DOHH2 (cell line): ENCODE data around the gene VPS35.

Experiments
- H3F3A ChIP-seq: fragments of 200-600 bp; sonication (generic), shearing (Covaris generic); 2 replicates; pipeline ENCODE4 v1.6.0; 2016; ENCODE audit warnings: antibody characterized with exemption, mild to moderate bottlenecking; ENCODE audit not compliant: control insufficient read depth, insufficient read depth
- H3K27ac ChIP-seq: fragments of 200-600 bp; sonication (generic); 2 replicates; pipeline ENCODE4 v1.5.1; 2014; ENCODE audit warnings: low read depth, mild to moderate bottlenecking, low read length, moderate library complexity
- H3K27me3 ChIP-seq: fragments of 200-600 bp; sonication (generic); 2 replicates; pipeline ENCODE4 v1.6.1; 2014; ENCODE audit warnings: mild to moderate bottlenecking, low read length, mixed read lengths; ENCODE audit not compliant: control insufficient read depth
- H3K36me3 ChIP-seq: fragments of 200-600 bp; sonication (generic); 2 replicates; pipeline ENCODE4 v1.6.1; 2014; ENCODE audit warnings: mild to moderate bottlenecking, low read length, moderate library complexity, mixed read lengths; ENCODE audit not compliant: control insufficient read depth
- H3K4me1 ChIP-seq: fragments of 200-600 bp; sonication (generic); 2 replicates; pipeline ENCODE4 v1.6.1; 2014; ENCODE audit warnings: mild to moderate bottlenecking, low read length, mixed read lengths; ENCODE audit not compliant: control insufficient read depth
- H3K4me2 ChIP-seq: fragments of 200-600 bp; sonication (generic); 2 replicates; pipeline ENCODE4 v1.6.0; 2014; ENCODE audit warnings: mild to moderate bottlenecking, low read length, moderate library complexity
- H3K4me3 ChIP-seq: fragments of 200-600 bp; sonication (generic); 2 replicates; pipeline ENCODE4 v1.5.1; 2014; ENCODE audit warnings: mild to moderate bottlenecking, low read length, mixed read lengths
- H3K79me2 ChIP-seq: fragments of 200-600 bp; sonication (generic); 2 replicates; pipeline ENCODE4 v1.6.1; 2014; ENCODE audit warnings: mild to moderate bottlenecking, low read length, mixed read lengths; ENCODE audit not compliant: control insufficient read depth
- H3K9me2 ChIP-seq: fragments of 200-600 bp; sonication (generic); replicated peaks from 2 replicates; pipeline ENCODE4 v1.6.1; 2014; ENCODE audit warnings: mild to moderate bottlenecking, low read length, mixed read lengths; ENCODE audit not compliant: control insufficient read depth
- H3K9me3 ChIP-seq: fragments of 200-600 bp; sonication (generic); 2 replicates; pipeline ENCODE4 v1.6.1; 2014; ENCODE audit warnings: antibody characterized with exemption, low read length, mixed read lengths; ENCODE audit not compliant: control insufficient read depth, insufficient read depth
- H4K20me1 ChIP-seq: fragments of 200-600 bp; sonication (generic); 2 replicates; pipeline ENCODE4 v1.6.0; 2014; ENCODE audit warnings: low read depth, mild to moderate bottlenecking, antibody characterized with exemption, low read length, moderate library complexity; ENCODE audit not compliant: control insufficient read depth, insufficient read depth
- EZH2phosphoT487 ChIP-seq: fragments of 200-600 bp; sonication (generic); IDR thresholded peaks from 2 replicates; pipeline ENCODE4 v1.6.1; 2017; ENCODE audit warnings: borderline replicate concordance, mild to moderate bottlenecking, antibody characterized with exemption, low read length, moderate library complexity, mixed read lengths
- TF ChIP-seq, protein P1 (sequence below): fragments of 200-600 bp; sonication (generic); IDR thresholded peaks from one replicate; pipeline ENCODE4 v1.5.1; 2014; ENCODE audit warnings: antibody characterized with exemption, mild to moderate bottlenecking, low read depth, low read length; ENCODE audit not compliant: poor library complexity, severe bottlenecking

Gene VPS35

DNA sequence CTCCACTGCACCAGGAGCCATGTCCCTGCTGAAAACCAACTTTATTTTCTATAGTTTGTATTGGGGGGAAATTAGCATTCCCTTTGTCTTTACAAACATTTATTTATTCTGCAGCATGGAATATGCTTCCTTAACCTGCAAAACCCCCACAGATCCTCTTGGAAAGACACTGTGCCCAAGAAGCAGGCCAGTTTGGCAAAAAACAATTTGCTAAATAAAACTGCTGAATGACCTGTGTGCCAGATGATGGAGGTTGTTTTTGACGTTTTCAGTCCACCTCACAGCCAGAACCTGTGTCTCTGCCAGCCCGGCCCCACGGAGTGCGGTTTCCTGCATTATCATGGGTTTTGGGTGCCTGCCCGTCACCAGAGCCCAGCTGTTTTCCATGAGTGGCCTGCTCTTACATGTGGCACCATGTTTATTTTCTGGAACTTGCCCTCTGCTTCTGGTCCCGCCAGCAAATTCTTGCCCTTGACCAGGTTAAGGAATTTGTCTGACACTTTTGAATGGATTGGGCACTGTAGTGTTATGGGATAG is 26.9 kb upstream of the VPS35 start:
- Histone ChIP-seq H3K4me2 (no peak overlapping the region), H4K20me1 (no peaks in the 10 kb centered on the region), H3F3A (no peaks in the 10 kb centered on the region), H3K9me3 (no peaks in the 10 kb centered on the region), H3K79me2 (no peaks in the 10 kb centered on the region), H3K27me3 (no peaks in the 10 kb centered on the region), H3K4me1 (peaks cover 14% of the 10 kb centered on the region), H3K4me3 (no peak overlapping the region), H3K27ac (no peak overlapping the region), H3K9me2 (no peaks in the 10 kb centered on the region), H3K36me3 (no peaks in the 10 kb centered on the region)
- no peak for TF ChIP-seq EZH2phosphoT487
- TF ChIP-seq, protein P1, sequence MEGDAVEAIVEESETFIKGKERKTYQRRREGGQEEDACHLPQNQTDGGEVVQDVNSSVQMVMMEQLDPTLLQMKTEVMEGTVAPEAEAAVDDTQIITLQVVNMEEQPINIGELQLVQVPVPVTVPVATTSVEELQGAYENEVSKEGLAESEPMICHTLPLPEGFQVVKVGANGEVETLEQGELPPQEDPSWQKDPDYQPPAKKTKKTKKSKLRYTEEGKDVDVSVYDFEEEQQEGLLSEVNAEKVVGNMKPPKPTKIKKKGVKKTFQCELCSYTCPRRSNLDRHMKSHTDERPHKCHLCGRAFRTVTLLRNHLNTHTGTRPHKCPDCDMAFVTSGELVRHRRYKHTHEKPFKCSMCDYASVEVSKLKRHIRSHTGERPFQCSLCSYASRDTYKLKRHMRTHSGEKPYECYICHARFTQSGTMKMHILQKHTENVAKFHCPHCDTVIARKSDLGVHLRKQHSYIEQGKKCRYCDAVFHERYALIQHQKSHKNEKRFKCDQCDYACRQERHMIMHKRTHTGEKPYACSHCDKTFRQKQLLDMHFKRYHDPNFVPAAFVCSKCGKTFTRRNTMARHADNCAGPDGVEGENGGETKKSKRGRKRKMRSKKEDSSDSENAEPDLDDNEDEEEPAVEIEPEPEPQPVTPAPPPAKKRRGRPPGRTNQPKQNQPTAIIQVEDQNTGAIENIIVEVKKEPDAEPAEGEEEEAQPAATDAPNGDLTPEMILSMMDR: no peak

DNA sequence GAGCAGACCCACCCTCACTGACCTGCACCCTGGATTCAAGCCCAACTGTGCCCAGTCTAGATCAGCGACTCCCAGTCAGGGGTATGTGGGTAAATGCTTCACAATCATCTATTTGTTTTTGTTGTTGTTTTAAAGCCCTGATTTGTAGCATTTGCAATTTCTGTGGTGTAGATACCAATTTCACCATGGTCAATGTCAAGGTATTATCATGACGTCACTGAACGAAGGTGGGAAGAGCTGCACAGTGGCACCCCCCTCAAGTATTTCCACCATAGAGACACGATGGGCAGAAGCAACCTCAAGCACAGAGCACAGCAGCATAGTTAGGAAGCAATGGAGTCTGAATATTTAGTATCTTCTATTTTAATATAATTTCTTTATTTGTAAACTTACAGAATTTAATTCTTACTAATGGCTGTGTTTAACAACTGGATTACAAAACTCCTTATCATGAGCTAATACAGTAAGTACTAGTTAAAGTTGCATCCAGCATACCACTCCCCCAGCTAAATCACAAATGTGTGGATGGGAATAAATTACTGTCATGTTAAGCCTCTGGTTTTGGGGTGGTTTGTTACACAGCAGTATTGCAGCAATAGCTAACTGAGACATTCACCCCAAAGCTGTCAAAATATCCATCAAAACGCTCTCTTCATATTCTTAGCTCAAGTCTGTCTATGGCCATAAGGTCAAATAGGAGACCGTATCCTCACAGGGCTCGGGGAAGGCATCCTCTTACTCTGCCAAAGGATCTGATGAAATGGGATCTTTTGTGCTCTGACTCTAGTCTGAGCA is 26.0 kb upstream of the VPS35 start:
- no peak for TF ChIP-seq EZH2phosphoT487
- TF ChIP-seq, protein P1: no peak
- Histone ChIP-seq H3K4me2 (no peak overlapping the region), H3K4me3 (no peak overlapping the region), H3K79me2 (no peaks in the 10 kb centered on the region), H4K20me1 (no peaks in the 10 kb centered on the region), H3K36me3 (no peaks in the 10 kb centered on the region), H3F3A (no peaks in the 10 kb centered on the region), H3K27me3 (no peaks in the 10 kb centered on the region), H3K4me1 (peaks cover 14% of the 10 kb centered on the region), H3K27ac (no peak overlapping the region), H3K9me3 (no peaks in the 10 kb centered on the region), H3K9me2 (no peaks in the 10 kb centered on the region)

GRCh38 chr16:46713634-46714033 is 24.7 kb upstream of the VPS35 start:
- H3K79me2 ChIP-seq: no peaks in the 10 kb centered on the region
- no peaks in the 10 kb centered on the region for H3F3A ChIP-seq
- TF ChIP-seq, protein P1: no peak
- no peak for TF ChIP-seq EZH2phosphoT487
- no peak overlapping the region for H3K4me3 ChIP-seq
- no peaks in the 10 kb centered on the region for H3K9me3 ChIP-seq
- H3K36me3 ChIP-seq: no peaks in the 10 kb centered on the region
- no peak overlapping the region for H3K4me2 ChIP-seq
- no peaks in the 10 kb centered on the region for H4K20me1 ChIP-seq
- no peaks in the 10 kb centered on the region for H3K27me3 ChIP-seq
- no peaks in the 10 kb centered on the region for H3K9me2 ChIP-seq
- H3K4me1 ChIP-seq: peaks cover 14% of the 10 kb centered on the region
- no peak overlapping the region for H3K27ac ChIP-seq
